SU-DHL-6 (cell line): Measurements from ENCODE around the gene LUC7L.

Source experiments
- H2AFZ ChIP-seq: fragments of 200-600 bp; sonication (generic); 2 replicates; pipeline ENCODE4 v1.6.1; 2014; ENCODE audit warnings: low read depth, mild to moderate bottlenecking, moderate library complexity, mixed read lengths, antibody characterized with exemption, low read length; ENCODE audit not compliant: severe bottlenecking
- H3F3A ChIP-seq: fragments of 200-600 bp; shearing (Covaris generic); 2 replicates; pipeline ENCODE4 v1.6.0; 2016; ENCODE audit warnings: antibody characterized with exemption, mild to moderate bottlenecking; ENCODE audit not compliant: insufficient read depth
- H3K27ac ChIP-seq: fragments of 200-600 bp; sonication (generic); 2 replicates; pipeline ENCODE4 v1.5.1; 2016; ENCODE audit warnings: low read depth, mild to moderate bottlenecking, low read length, moderate library complexity, mixed read lengths
- H3K27me3 ChIP-seq: fragments of 200-600 bp; sonication (generic), shearing (Covaris generic); 2 replicates; pipeline ENCODE4 v1.6.0; 2014; ENCODE audit warnings: mild to moderate bottlenecking, low read length
- H3K36me3 ChIP-seq: fragments of 200-600 bp; sonication (generic); 2 replicates; pipeline ENCODE4 v1.6.1; 2014; ENCODE audit warnings: mild to moderate bottlenecking, low read length, mixed read lengths
- H3K4me2 ChIP-seq: fragments of 300-600, 200-600 bp; shearing (Covaris generic), sonication (generic); 2 replicates; pipeline ENCODE4 v1.6.0; 2014; ENCODE audit warnings: low read length, low read depth, mild to moderate bottlenecking; ENCODE audit not compliant: poor library complexity, severe bottlenecking
- H3K4me3 ChIP-seq: fragments of 200-600 bp; sonication (generic); 2 replicates; pipeline ENCODE4 v1.5.1; 2014; ENCODE audit warnings: antibody characterized with exemption, low read length, mild to moderate bottlenecking, mixed read lengths; ENCODE audit not compliant: insufficient read depth, poor library complexity, severe bottlenecking
- H3K79me2 ChIP-seq: fragments of 200-600 bp; sonication (generic); 2 replicates; pipeline ENCODE4 v1.6.1; 2014; ENCODE audit warnings: mild to moderate bottlenecking, low read length, moderate library complexity; ENCODE audit not compliant: insufficient read depth
- H3K9ac ChIP-seq: fragments of 200-600 bp; sonication (generic); 2 replicates; pipeline ENCODE4 v1.7.0; 2014; ENCODE audit warnings: mild to moderate bottlenecking, low read length
- H3K9me2 ChIP-seq: fragments of 200-600 bp; sonication (generic); replicated peaks from 2 replicates; pipeline ENCODE4 v1.6.1; 2014; ENCODE audit warnings: low read length; ENCODE audit not compliant: insufficient read depth
- H3K9me3 ChIP-seq: fragments of 200-600 bp; sonication (generic); 2 replicates; pipeline ENCODE4 v1.6.1; 2014; ENCODE audit warnings: low read length, mixed read lengths; ENCODE audit not compliant: insufficient read depth
- H4K20me1 ChIP-seq: fragments of 200-600 bp; sonication (generic); 2 replicates; pipeline ENCODE4 v1.6.1; 2014; ENCODE audit warnings: low read depth, mild to moderate bottlenecking, antibody characterized with exemption, low read length, moderate library complexity, mixed read lengths
- EZH2phosphoT487 ChIP-seq: fragments of 200-600 bp; sonication (generic), shearing (Covaris generic); conservative IDR thresholded peaks from 2 replicates; pipeline ENCODE4 v1.6.1; 2018; ENCODE audit warnings: mild to moderate bottlenecking, antibody characterized with exemption, low read length, moderate library complexity, mixed read lengths
- TF ChIP-seq, protein P1 (sequence below): fragments of 200-600 bp; sonication (generic); IDR thresholded peaks from one replicate; pipeline ENCODE4 v1.5.1; 2017; ENCODE audit warnings: antibody characterized with exemption, mild to moderate bottlenecking, low read length, moderate library complexity; ENCODE audit not compliant: insufficient read depth, poor library complexity, severe bottlenecking

LUC7L gene

DNA sequence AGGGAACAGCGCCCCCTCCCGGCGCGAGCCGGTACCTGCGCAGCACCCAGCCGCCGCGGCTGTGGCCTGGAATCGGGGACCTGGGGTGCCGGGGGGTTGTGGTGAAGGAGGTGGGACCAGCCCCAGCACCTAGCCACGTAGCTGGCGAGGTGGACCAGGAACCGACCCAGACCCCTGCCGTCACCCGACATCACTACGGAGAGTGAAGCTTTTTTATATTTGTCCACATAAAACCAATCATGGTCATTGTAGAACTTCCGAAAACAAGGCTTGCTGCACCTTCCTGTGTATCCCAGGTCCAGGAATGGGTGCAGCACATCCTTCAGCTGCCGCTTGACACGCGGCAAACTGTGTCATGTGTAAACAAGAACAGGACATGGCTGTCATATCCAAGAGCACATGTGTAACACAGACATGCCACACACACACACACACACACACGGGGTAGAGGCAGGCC is 47.7 kb downstream of the LUC7L start:
- Histone ChIP-seq H3K4me3 (no peak overlapping the region), H3F3A (0 out of 2 replicates have a peak, but pooled peaks cover 5% of the 10 kb centered on the region), H4K20me1 (no peaks in the 10 kb centered on the region), H3K9ac (peak overlapping the region; percentile 18; the same call in 1 of the 2 replicates), H3K27me3 (no peaks in the 10 kb centered on the region), H2AFZ (no peak overlapping the region), H3K36me3 (no peaks in the 10 kb centered on the region), H3K9me3 (no peaks in the 10 kb centered on the region), H3K27ac (no peak overlapping the region), H3K4me2 (no peak overlapping the region), H3K9me2 (no peaks in the 10 kb centered on the region), H3K79me2 (no peaks in the 10 kb centered on the region)
- TF ChIP-seq, protein P1, sequence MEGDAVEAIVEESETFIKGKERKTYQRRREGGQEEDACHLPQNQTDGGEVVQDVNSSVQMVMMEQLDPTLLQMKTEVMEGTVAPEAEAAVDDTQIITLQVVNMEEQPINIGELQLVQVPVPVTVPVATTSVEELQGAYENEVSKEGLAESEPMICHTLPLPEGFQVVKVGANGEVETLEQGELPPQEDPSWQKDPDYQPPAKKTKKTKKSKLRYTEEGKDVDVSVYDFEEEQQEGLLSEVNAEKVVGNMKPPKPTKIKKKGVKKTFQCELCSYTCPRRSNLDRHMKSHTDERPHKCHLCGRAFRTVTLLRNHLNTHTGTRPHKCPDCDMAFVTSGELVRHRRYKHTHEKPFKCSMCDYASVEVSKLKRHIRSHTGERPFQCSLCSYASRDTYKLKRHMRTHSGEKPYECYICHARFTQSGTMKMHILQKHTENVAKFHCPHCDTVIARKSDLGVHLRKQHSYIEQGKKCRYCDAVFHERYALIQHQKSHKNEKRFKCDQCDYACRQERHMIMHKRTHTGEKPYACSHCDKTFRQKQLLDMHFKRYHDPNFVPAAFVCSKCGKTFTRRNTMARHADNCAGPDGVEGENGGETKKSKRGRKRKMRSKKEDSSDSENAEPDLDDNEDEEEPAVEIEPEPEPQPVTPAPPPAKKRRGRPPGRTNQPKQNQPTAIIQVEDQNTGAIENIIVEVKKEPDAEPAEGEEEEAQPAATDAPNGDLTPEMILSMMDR: peak; percentile 84
- no peak for TF ChIP-seq EZH2phosphoT487

DNA sequence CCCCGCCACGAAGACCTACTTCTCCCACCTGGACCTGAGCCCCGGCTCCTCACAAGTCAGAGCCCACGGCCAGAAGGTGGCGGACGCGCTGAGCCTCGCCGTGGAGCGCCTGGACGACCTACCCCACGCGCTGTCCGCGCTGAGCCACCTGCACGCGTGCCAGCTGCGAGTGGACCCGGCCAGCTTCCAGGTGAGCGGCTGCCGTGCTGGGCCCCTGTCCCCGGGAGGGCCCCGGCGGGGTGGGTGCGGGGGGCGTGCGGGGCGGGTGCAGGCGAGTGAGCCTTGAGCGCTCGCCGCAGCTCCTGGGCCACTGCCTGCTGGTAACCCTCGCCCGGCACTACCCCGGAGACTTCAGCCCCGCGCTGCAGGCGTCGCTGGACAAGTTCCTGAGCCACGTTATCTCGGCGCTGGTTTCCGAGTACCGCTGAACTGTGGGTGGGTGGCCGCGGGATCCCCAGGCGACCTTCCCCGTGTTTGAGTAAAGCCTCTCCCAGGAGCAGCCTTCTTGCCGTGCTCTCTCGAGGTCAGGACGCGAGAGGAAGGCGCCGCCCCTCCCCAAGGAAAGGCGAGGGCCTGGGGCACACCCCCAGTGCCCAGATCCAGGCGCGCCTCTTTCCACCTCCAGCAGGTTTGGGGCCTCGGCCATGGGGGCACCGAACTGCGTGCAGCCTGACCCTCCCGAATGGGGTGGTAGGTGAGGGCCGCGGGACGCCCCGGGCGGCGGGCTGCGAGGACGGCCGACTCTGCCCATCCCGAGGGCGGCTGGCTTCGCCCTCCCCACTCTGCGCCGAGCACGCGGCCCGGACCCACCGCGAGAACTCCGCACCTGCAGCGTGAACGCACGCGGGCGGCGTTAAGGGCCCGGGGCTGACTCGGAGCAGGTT is 48.3 kb downstream of the LUC7L start:
- Histone ChIP-seq H3K4me3 (no peak overlapping the region), H3K9ac (peak overlapping the region; percentile 18; the same call in 1 of the 2 replicates), H3K9me2 (no peaks in the 10 kb centered on the region), H3K79me2 (no peaks in the 10 kb centered on the region), H2AFZ (no peak overlapping the region), H3K27ac (no peak overlapping the region), H3K9me3 (no peaks in the 10 kb centered on the region), H3K27me3 (no peaks in the 10 kb centered on the region), H3K36me3 (no peaks in the 10 kb centered on the region), H4K20me1 (no peaks in the 10 kb centered on the region), H3F3A (0 out of 2 replicates have a peak, but pooled peaks cover 5% of the 10 kb centered on the region), H3K4me2 (peak overlapping the region; percentile 38)
- TF ChIP-seq EZH2phosphoT487: no peak
- TF ChIP-seq, protein P1: no peak

DNA sequence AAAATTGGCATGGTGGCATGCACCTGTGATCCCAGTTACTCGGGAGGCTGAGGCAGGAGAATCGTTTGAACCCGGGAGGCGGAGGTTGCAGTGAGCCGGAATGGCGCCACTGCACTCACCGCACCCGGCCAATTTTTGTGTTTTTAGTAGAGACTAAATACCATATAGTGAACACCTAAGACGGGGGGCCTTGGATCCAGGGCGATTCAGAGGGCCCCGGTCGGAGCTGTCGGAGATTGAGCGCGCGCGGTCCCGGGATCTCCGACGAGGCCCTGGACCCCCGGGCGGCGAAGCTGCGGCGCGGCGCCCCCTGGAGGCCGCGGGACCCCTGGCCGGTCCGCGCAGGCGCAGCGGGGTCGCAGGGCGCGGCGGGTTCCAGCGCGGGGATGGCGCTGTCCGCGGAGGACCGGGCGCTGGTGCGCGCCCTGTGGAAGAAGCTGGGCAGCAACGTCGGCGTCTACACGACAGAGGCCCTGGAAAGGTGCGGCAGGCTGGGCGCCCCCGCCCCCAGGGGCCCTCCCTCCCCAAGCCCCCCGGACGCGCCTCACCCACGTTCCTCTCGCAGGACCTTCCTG is 49.1 kb downstream of the LUC7L start, which contains the start of gene HBQ1:
HBQ1 (plus strand) TSS at position 359 of the 575 bp plus-strand sequence; CDS start at position 387, 28 bp downstream.
- Histone ChIP-seq H2AFZ (no peak within 1 kb of the TSS), H4K20me1 (no peaks in the 10 kb centered on the region), H3F3A (0 out of 2 replicates have a peak, but pooled peaks cover 5% of the 10 kb centered on the region), H3K4me3 (no peak within 1 kb of the TSS), H3K27me3 (no peaks in the 10 kb centered on the region), H3K27ac (no peak within 1 kb of the TSS), H3K4me2 (peak within 1 kb of the TSS; percentile 38), H3K9me2 (no peaks in the 10 kb centered on the region), H3K9me3 (no peaks in the 10 kb centered on the region), H3K36me3 (no peaks in the 10 kb centered on the region), H3K79me2 (no peaks in the 10 kb centered on the region), H3K9ac (peak within 1 kb of the TSS; percentile 18; the same call in 1 of the 2 replicates)
- TF ChIP-seq, protein P1: no peak
